ENCODE measurements around the gene KDR. TPM values are rescaled to one million over a fixed set of nuclear protein-coding genes. Genes with fewer than 3 reads are reported as not detected.

The KDR gene
- total RNA-seq, 1 experiment from 2014 or later = 0.52 TPM

- Histone ChIP-seq H3K27ac (ENCODE audit: low read depth, low read length) (no peak overlapping the region), H3K27me3 (ENCODE audit: insufficient read depth, low read length) (no peaks in the 10 kb centered on the region), H3K4me1 (ENCODE audit: control insufficient read depth in 1 of 2, insufficient read depth in 2 of 2, low read length in 2 of 2) (no peaks in the 10 kb centered on the region), H3K36me3 (ENCODE audit: control insufficient read depth in 1 of 2, insufficient read depth in 2 of 2, low read length in 2 of 2) (no peaks in the 10 kb centered on the region), H3K4me3 (replicated peaks in 1 of 2; ENCODE audit: low read depth in 1 of 2, low read length in 2 of 2) (no peak overlapping the region), H2AFZ (ENCODE audit: low read depth, low read length, poor library complexity, severe bottlenecking) (no peak overlapping the region), H3K9ac (ENCODE audit: low read length) (no peak overlapping the region), H4K20me1 (ENCODE audit: insufficient read depth) (no peaks in the 10 kb centered on the region), H3K9me3 (ENCODE audit: control insufficient read depth in 1 of 2, insufficient read depth in 1 of 2, low read depth in 1 of 2, low read length in 2 of 2) (no peaks in the 10 kb centered on the region), H3K79me2 (ENCODE audit: insufficient read depth, low read length) (no peaks in the 10 kb centered on the region), H3K4me2 (ENCODE audit: low read length) (no peak overlapping the region), H3K9me2 (ENCODE audit: insufficient read depth) (no peaks in the 10 kb centered on the region)
- TF ChIP-seq ZFX (IDR thresholded peaks at IDR 0.05) (no peak), YY1 (IDR thresholded peaks at IDR 0.05; ENCODE audit: extremely low read depth, insufficient replicate concordance, low read depth, low read length) (no peak), SRF (IDR thresholded peaks at IDR 0.05; ENCODE audit: low read depth) (no peak), SP1 (IDR thresholded peaks at IDR 0.05; ENCODE audit: low read depth) (no peak), SIN3A (IDR thresholded peaks at IDR 0.05; ENCODE audit: low read depth) (no peak), FOSL1 (IDR thresholded peaks at IDR 0.05; ENCODE audit: low read depth) (no peak), POLR2A (IDR thresholded peaks at IDR 0.05; ENCODE audit: borderline replicate concordance, extremely low read depth, insufficient read depth, insufficient read length) (no peak), CEBPB (IDR thresholded peaks at IDR 0.05; ENCODE audit: low read depth) (no peak), EGR1 (IDR thresholded peaks at IDR 0.05; ENCODE audit: low read depth) (no peak), ZNF274 (IDR thresholded peaks at IDR 0.05; ENCODE audit: low read depth, low read length) (no peak), ELF1 (IDR thresholded peaks at IDR 0.05; ENCODE audit: borderline replicate concordance, low read depth) (no peak), ZBTB33 (IDR thresholded peaks at IDR 0.05; ENCODE audit: extremely low read depth, insufficient replicate concordance, low read length) (no peak), JUND (IDR thresholded peaks at IDR 0.05) (no peak), POLR2AphosphoS5 (IDR thresholded peaks at IDR 0.05; ENCODE audit: low read depth, low read length) (no peak), CBX3 (IDR thresholded peaks at IDR 0.05; ENCODE audit: low read depth) (no peak)
- intact Hi-C loops (cut with micrococcal nuclease) = no loop called here
- ChIA-PET CTCF (no interaction called here), POLR2A (no interaction called here), RAD21 (ENCODE audit: low non-redundant PET in 1 of 2, low total read pairs in 2 of 2, uncharacterized antibody in 2 of 2, unreplicated experiment in 2 of 2) (no interaction called here)
- DNase-seq (ENCODE audit: low read depth, low spot score) (no peak), ATAC-seq (no peak)
- BruUV-seq (replicated peaks) = no TSS peak
Observed at GRCh38 chr4:55029821-55030503, 95.4 kb downstream of the KDR start.

Measured in HCT116 (cell line).